ENCODE data around the gene APBA2.

Gene APBA2

GRCh38 chr15:28897861-28898585 lies 12.2 kb downstream of the APBA2 start:
- no peak for DNase-seq

GRCh38 chr15:28899061-28899738 lies 13.4 kb downstream of the APBA2 start:
- DNase-seq, result no peak

- DNase-seq, result no peak
These were observed 14.5 kb downstream of the APBA2 start for GRCh38 chr15:28900041-28900891.

- DNase-seq, result no peak
These were observed 15.3 kb downstream of the APBA2 start for GRCh38 chr15:28900892-28901586.

- DNase-seq, result no peak
These were observed 15.8 kb downstream of the APBA2 start for GRCh38 chr15:28901587-28901980.

- no peak for DNase-seq
These were observed 16.4 kb downstream of the APBA2 start for GRCh38 chr15:28901987-28902745.

- DNase-seq, result no peak
These were observed 17.1 kb downstream of the APBA2 start for GRCh38 chr15:28902856-28903255.

GRCh38 chr15:28903555-28903954 lies 17.8 kb downstream of the APBA2 start:
- DNase-seq, result no peak

GRCh38 chr15:28904003-28904402 lies 18.2 kb downstream of the APBA2 start:
- no peak for DNase-seq

GRCh38 chr15:28904541-28905315 lies 19.0 kb downstream of the APBA2 start:
- DNase-seq, result no peak

- DNase-seq, result no peak
These were observed 21.7 kb downstream of the APBA2 start for GRCh38 chr15:28907338-28907960.

- no peak for DNase-seq
These were observed 24.3 kb downstream of the APBA2 start for GRCh38 chr15:28909958-28910500.

- DNase-seq, result no peak
These were observed 25.6 kb downstream of the APBA2 start for GRCh38 chr15:28911310-28911931.

GRCh38 chr15:28912422-28912821 lies 26.6 kb downstream of the APBA2 start:
- DNase-seq, result no peak

- no peak for DNase-seq
These were observed 27.5 kb downstream of the APBA2 start for GRCh38 chr15:28913171-28913765.

GRCh38 chr15:28914046-28914445 lies 28.3 kb downstream of the APBA2 start:
- DNase-seq, result no peak

GRCh38 chr15:28914483-28915023 lies 28.8 kb downstream of the APBA2 start:
- no peak for DNase-seq

- DNase-seq, result no peak
These were observed 29.5 kb downstream of the APBA2 start for GRCh38 chr15:28915041-28915810.

GRCh38 chr15:28915935-28916334 lies 30.2 kb downstream of the APBA2 start:
- DNase-seq, result no peak

Data from right hindlimb (tissue), 1 donor.